Epithelial cell of esophagus (primary cell): Measurements from ENCODE around the gene CYP1A1.

Experiments
- DNase-seq: peaks from one replicate; pipeline ENCODE4 v3.0.0; 2010; ENCODE audit warnings: low read depth
- H3K4me3 ChIP-seq: 2 replicates; pipeline ENCODE4 v1.5.1; 2011; ENCODE audit warnings: mild to moderate bottlenecking, low read length, control low read depth
- CTCF ChIP-seq: IDR thresholded peaks from 2 replicates; pipeline ENCODE4 v1.5.1; 2011; ENCODE audit warnings: low read depth, mild to moderate bottlenecking, low read length, control low read depth, inconsistent platforms; ENCODE audit not compliant: insufficient read depth; ENCODE audit errors: missing control alignments

CYP1A1 gene

GRCh38 chr15:74768099-74768770 is 42.9 kb upstream of the CYP1A1 start:
- DNase-seq, result no peak
- no peak for TF ChIP-seq CTCF
- no peak overlapping the region for H3K4me3 ChIP-seq

DNA sequence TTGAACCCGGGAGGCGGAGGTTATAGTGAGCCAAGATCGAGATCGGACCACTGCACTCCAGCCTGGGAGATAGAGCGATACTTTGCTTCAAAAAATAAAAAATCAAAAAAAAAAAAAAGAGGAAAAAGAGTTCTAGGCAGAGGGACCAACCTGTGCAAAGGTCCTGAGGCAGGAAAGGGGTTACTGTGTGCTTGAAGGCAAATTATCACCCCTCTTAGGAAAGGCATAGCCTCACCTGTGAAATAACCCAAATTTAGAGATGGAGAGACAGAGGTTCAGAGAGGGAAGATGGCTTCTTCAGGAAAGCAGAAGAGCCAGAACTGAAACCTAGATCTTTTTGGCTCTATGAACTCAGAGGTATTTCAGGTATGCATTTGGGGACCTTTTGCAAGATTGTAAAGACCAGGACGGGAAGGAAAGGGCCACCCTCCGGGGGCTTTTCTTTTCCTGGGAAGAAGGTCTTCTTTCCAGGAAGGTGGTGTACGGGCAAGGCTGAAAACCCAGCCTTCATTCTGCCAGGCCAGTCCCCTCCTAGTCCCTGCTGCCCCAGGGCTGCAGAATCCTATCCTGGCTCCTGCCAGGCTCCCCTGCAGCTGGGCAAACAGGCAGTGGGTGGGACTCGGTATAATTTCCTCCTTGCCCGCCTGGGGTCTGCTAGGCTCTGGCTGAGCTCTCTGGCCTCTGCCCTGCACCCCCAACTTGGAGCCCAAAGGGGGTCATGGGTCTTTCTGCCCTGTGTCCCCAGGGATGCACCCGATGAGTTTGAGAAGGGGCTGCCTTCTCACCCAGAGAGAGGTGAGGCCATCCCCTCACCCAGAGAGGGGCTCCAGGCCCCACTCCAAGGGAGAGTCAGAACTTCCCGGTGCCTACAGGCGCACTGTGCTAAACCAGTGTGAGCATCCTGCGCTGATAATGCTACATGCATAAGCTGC is 42.1 kb upstream of the CYP1A1 start:
- TF ChIP-seq CTCF, result no peak
- DNase-seq, result no peak
- H3K4me3 ChIP-seq, result no peak overlapping the region

DNA sequence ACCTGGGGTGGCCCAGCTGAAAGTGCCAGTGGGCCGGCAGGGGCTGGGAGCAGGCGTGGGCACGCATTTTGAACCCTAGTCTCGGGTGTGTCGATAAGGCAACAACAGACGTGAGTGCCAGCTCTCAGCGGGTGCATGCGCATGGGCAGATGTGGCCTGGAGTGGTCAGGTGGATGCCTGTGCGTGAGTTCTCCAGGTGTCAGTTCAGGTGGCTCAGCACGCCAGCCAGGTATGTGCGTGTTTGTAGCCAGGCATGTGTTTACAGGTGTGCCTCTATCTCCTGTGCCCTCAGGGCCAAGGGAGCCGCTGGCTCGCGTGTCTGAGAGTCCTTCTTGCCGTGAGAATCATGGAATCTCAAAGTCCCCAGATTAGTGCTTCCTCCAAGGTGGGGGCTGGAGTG is 38.1 kb upstream of the CYP1A1 start:
- TF ChIP-seq CTCF, result no peak
- no peak overlapping the region for H3K4me3 ChIP-seq
- peak; percentile 88 for DNase-seq

- TF ChIP-seq CTCF, result no peak
- no peak overlapping the region for H3K4me3 ChIP-seq
- no peak for DNase-seq
Measured at GRCh38 chr15:74762791-74763150, 37.4 kb upstream of the CYP1A1 start.

- DNase-seq, result no peak
- TF ChIP-seq CTCF, result no peak
- no peak overlapping the region for H3K4me3 ChIP-seq
Measured at GRCh38 chr15:74758736-74759135, 33.4 kb upstream of the CYP1A1 start.

DNA sequence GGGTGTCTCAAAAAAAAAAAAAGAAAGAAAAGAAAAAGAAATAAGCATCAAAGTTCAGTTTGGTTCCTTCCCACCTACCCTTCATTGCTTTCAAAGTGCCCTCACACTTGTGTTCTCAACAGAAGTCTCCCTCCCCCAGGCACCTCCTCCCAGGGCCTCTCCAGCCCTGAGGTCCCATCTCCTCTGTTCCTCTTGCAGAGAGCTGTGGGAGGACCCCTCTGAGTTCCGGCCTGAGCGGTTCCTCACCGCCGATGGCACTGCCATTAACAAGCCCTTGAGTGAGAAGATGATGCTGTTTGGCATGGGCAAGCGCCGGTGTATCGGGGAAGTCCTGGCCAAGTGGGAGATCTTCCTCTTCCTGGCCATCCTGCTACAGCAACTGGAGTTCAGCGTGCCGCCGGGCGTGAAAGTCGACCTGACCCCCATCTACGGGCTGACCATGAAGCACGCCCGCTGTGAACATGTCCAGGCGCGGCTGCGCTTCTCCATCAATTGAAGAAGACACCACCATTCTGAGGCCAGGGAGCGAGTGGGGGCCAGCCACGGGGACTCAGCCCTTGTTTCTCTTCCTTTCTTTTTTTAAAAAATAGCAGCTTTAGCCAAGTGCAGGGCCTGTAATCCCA is 29.4 kb upstream of the CYP1A1 start:
- no peak for TF ChIP-seq CTCF
- no peak for DNase-seq
- H3K4me3 ChIP-seq, result no peak overlapping the region
